Ramos (cell line): ENCODE results near the gene CUL1.

Source experiments
- in situ Hi-C: fragments of 300-500 bp; cut with MboI; formaldehyde crosslinking; loops from one replicate; pipeline ENCODE4 v1.14.3; 2022; ENCODE audit warnings: low sequenced_read_pairs; ENCODE audit not compliant: unreplicated experiment

Gene CUL1

GRCh38 chr7:148796841-148797240 is 98.1 kb downstream of the CUL1 start:
- in situ Hi-C loops = no loop called here

DNA sequence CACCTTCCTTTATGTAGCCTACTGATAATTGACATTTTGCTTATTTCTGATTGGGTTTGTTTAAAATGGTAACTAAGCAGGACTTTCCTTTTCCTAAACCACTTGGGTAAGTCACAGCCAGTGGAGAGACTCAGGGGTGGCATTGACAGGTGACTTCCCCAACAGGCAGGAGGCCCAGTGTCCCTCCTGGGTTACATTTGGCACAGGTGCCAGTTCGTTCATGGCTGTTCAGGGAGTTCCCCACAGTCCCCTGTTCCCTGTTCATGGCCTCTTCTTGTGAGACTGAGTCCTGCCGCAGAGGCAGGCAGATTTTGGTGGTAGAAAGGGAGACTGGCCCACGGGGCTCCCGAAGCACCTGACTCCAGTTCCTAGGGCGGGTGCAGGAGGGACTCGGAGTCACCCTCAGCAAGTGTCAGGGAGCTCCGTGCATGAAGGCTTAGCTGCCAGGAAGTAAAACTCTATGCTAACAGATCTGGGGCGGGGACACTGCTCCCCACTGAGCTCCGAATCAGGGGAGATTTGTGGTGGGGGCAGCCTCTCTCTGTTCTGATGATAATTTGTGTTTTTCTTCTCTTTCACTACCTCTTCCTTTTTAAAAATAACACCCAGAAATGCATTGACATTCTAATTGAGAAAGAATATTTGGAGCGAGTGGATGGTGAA is 101.3 kb downstream of the CUL1 start:
- in situ Hi-C loops = no loop called here

- in situ Hi-C loops = no loop called here
These were observed 102.0 kb downstream of the CUL1 start for GRCh38 chr7:148800677-148801076.

- in situ Hi-C loops = no loop called here
These were observed 103.4 kb downstream of the CUL1 start for GRCh38 chr7:148802101-148802493.

GRCh38 chr7:148803094-148803493 is 104.4 kb downstream of the CUL1 start:
- in situ Hi-C loops = no loop called here

DNA sequence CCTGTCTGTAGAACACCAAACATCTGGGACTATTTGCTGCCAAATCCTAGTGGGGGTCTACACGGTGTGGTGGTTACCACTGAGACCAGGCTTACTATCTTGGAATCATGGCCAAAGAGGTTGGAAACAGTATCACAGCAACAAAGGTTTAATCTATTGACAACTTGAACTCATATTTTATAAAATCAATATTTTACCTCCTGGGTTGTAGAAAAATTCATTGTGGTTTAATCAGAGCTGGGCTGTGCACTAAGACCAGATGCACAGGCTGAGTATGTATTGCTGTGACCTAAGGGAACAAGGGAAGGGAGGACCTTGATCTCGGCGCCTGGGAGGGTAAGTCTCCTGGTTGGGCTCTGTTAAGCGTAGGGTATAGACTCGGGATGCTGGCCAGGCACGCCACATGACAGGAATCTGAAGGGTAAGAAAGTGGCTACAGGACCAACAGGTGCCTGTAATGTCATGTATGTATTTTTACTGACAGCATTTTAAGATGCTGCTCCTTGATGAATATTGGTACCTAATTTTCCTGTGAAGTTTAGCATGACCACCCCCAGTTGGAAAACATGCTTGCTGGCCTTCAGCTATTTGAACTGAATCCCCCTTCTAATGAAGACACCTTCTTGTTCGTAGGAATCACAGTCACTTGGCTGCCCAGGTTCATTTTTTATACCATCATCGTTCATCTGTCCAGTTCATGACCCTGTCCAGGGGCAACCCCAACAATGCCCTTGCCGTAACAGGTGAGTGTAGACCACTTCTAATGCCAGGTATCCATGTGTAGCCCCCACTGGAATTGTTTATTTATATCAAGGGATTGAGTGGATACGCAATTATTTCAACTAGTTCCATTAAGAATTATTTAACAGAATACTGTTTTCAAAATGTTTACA is 105.9 kb downstream of the CUL1 start:
- in situ Hi-C loops = no loop called here

DNA sequence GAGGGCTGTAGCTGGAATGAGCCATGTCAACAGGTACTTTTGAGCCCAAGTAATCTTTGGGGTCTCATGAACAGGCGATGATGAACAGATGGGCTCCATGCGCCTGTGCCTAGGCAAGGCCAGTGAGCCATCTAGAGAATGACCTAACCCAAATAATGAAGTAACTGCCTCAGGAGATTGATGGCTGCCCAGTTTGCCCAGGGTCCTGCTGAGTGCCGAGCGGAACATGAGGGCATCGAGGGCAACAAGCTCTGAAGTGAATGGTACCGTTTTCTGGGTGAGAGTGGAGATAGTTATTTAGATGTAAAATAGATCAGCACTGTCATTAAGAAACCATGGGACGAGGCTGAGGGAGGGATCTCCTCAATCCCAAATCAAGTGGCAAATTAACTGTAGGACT is 107.5 kb downstream of the CUL1 start:
- in situ Hi-C loops = no loop called here

DNA sequence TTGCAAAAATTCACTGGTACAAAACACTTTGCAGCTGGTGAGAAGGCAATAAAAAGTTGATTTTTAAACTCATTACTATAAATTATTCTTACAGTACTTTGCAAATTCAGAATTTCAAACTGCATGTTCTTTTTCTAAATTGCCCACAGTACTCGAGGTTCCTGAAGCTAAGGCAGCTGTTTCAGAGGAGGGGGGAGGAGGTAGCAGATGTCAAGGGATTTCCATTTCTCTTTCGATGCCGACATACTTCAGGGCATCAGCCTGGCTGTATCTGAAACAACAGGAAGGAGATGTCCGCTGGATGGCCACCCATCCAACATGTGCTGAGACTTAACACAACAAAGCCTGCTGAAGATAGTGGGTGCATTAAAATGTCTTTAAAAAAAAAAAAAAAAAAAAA is 108.7 kb downstream of the CUL1 start:
- in situ Hi-C loops = no loop called here

DNA sequence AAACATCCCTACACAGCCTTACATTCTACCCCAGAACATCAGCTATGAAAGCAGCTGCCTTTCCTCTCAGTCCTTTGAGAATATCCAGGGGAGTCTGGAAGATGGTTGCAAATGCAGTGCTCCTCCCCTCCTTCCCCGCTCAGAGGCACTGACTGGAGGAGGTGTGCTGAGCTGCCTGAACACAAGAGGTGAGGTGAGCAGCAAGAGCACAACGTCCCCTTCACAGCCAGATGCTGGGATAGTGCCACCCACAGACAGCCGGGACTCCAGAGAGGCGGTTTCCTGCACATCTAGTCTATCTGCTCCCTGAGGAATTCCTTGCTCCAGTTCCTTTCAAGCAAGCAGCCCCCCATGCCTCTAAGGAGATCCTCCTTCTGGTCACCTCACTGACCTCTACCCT is 111.2 kb downstream of the CUL1 start:
- in situ Hi-C loops = no loop called here

- in situ Hi-C loops = no loop called here
These were observed 113.2 kb downstream of the CUL1 start for GRCh38 chr7:148811892-148812291.

GRCh38 chr7:148813890-148814289 is 115.2 kb downstream of the CUL1 start:
- in situ Hi-C loops = no loop called here

- in situ Hi-C loops = no loop called here
These were observed 116.3 kb downstream of the CUL1 start for GRCh38 chr7:148814922-148815559.

GRCh38 chr7:148815612-148816011 is 116.9 kb downstream of the CUL1 start:
- in situ Hi-C loops = no loop called here

DNA sequence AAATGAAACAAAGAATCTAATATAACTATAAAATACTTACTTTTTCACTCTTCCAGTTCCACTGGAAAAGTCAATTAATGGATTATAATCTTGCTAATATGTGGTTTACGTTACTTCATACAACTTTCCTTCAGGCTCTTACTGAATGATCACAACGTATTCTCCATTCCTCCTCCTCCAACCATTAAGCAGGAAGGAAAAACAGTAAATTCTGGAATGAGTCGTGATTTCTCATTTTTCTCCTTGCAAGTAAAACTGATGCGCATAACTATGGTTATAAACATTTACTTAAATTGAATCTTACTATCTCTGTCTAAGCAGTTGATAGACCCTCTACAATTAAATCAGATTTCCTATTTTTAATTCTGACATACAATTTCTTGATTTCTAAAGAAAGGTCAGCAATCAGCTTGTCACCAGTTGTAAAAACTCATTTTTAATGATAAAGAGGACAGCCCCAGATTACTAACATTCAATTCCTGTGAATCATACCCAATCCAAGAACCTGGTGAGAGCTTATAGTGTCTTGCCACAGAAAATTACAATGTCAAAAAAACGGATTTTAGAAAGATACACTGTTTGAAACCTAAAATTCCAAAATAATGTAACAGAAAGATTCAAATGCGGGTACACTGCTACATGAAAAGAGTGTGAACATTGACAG is 121.1 kb downstream of the CUL1 start:
- in situ Hi-C loops = no loop called here

DNA sequence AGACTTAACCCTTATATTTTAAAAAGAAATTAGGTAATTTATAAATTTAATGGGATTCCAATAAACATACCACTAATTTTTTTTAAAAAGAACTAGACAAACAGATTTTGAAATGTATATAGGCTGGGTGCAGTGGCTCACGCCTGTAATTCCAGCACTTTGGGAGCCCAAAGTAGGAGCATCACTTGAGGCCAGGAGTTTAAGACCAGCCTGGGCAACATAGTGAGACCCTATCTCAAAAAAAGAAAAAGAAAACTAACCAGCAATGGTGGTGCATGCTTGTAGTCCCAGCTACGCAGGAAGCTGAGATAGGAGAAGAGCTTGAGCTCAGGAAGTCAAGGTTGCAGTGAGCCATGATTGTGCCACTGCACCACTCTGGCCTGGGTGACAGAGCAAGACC is 122.7 kb downstream of the CUL1 start:
- in situ Hi-C loops = no loop called here

- in situ Hi-C loops = no loop called here
These were observed 126.2 kb downstream of the CUL1 start for GRCh38 chr7:148824864-148825263.

DNA sequence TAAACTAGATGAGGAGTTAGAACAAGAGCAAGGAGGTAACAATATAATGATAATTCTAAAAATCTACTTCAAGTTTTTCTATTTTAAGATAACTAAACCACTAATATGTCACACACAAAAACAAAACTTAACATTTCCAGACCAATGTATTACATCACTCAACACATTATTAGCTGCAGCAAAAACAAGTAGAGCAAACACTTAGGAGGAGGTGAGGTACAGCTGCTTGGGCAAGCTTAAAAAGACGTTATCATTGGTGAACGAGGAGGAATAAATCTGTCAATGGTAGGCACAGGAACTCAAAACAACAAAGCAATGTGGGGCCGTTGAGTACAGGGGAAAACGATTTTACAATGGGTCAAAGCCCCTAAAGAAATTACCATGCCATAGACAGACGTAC is 126.6 kb downstream of the CUL1 start:
- in situ Hi-C loops = no loop called here

DNA sequence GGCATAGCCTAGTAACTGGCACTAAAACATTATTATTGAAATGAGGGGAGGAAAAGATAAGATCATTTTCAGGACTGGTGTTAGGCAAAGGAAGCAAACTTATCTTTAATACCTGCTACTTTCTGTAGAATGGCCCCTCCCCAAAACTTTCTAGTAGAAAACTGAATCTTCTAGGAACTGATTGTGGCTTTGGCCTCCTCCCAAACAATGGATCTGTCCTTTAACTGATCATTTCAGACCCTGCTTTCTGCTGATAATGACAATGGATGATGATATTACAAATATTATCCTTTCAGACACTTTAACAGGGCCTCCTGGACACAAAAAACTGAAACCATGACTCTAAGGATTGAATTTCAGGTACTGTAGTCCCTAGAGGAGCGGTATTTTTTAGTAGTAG is 130.3 kb downstream of the CUL1 start:
- in situ Hi-C loops = no loop called here

DNA sequence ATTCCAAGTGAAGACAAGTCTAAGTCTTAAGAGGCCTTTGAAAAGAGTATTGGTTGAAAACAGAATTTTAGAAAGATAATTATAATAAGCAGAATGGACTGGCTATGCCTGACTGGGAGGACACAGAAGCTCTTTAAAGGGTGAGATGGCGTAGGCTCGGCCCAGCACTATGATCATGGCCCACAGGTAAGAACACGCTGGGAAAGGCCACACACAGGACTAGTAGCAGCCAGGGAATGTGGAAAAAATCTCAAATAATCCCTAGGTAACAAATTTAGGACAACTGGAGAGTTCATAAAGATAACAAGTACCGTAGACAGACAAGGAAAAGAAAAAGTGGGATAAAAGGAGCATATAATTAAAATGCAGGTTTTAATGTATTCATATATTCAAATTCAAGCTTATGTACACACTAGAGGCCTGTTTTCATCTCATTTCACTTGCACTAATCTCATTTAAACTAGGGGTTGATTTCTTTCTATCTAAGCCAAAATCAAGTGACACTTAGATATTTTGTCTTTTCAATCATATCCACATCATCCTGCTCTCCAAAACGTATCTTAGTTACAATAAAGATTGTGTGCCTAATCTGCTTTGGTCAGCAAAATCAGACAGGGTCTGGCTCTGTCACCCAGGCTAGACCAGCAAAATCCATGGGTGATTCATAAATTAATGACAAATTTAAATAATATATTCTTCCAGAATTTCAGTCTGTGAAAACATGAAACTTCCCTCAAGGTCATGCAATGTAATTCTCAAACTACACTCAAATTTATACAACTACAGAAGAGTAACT is 132.4 kb downstream of the CUL1 start:
- in situ Hi-C loops = no loop called here

- in situ Hi-C loops = no loop called here
These were observed 133.1 kb downstream of the CUL1 start for GRCh38 chr7:148831782-148832181.
